ENCODE results near the gene MGLL.

DNA sequence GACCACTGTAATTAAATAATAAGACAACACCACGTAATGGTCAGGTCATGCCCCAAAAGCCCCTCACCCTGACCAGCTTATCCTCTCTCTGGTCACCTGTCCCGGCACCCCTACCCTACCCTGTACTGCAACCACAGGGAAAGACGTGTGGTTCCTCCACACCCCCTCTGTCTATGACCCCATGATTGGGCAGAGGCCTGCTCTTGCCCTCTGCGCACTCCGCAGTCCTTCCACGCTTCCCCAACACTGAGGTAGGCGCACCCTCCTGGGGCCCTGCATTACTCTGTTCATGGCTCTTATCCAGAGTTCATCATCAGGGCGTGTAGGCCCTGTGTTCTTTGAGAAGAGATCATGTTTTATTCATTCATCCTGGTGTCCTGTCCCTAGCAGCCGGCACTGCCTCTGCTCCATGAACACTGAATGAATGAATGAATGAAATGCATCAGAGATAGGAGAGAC is 33.8 kb downstream of the MGLL start:
- TF ChIP-seq GATA3 (IDR thresholded peaks at IDR 0.05; ENCODE audit: low read depth, low read length) (no peak), GATA2 (IDR thresholded peaks at IDR 0.05; ENCODE audit: low read depth, low read length) (no peak)
